IMR-90 (cell line): Measurements from ENCODE around the gene ZNRF3. TPM values are rescaled to one million over a fixed set of nuclear protein-coding genes. Genes with fewer than 3 reads are reported as not detected.

Source experiments
- ATAC-seq: fragments of 200-7000 bp; cut with Tn5 transposase; 2 replicates; pipeline ENCODE4 v1.9.1; 2020; ENCODE audit warnings: low read depth, mild to moderate bottlenecking, moderate library complexity
- BruUV-seq: library from RNA; stranded (reverse); fragments of 400-500 nt; replicated peaks from 2 replicates; lab custom pipeline; 2021; lab: Mats Ljungman, UMichigan
- CTCF ChIA-PET: fragments of 300-600 bp; formaldehyde crosslinking; extraction: SDS; loops from one replicate; lab custom pipeline; 2021; ENCODE audit warnings: antibody characterized with exemption; lab: Yijun Ruan, JAX
- POLR2A ChIA-PET: fragments of 300-600 bp; sonication (Branson Sonifier 250); formaldehyde crosslinking; loops from one replicate; lab custom pipeline; 2022; ENCODE audit warnings: antibody characterized with exemption; ENCODE audit not compliant: unreplicated experiment; lab: Charles Lee
- DNase-seq: peaks from one replicate; pipeline ENCODE4 v3.0.0; 2013
- H2AFZ ChIP-seq: replicated peaks from 2 replicates; pipeline ENCODE3; 2013; ENCODE audit warnings: low read length, mild to moderate bottlenecking; ENCODE audit not compliant: poor library complexity
- H2AK5ac ChIP-seq: 2 replicates; pipeline ENCODE4 v1.6.1; 2013; ENCODE audit warnings: low read depth, low read length, inconsistent platforms
- H2AK9ac ChIP-seq: replicated peaks from 2 replicates; pipeline ENCODE3; 2013; ENCODE audit warnings: mild to moderate bottlenecking, low read depth, low read length, moderate library complexity; ENCODE audit not compliant: poor library complexity
- H2BK120ac ChIP-seq: 2 replicates; pipeline ENCODE4 v1.6.1; 2013; ENCODE audit warnings: low read depth, low read length, inconsistent platforms
- H2BK15ac ChIP-seq: 3 replicates; pipeline ENCODE4 v1.6.1; 2013; ENCODE audit warnings: low read depth, low read length, inconsistent platforms
- H2BK20ac ChIP-seq: 2 replicates; pipeline ENCODE4 v1.6.1; 2013; ENCODE audit warnings: low read depth, mild to moderate bottlenecking, inconsistent platforms, low read length, moderate library complexity
- H2BK5ac ChIP-seq: 2 replicates; pipeline ENCODE4 v1.6.1; 2013; ENCODE audit warnings: mild to moderate bottlenecking, low read depth, low read length, inconsistent platforms; ENCODE audit not compliant: poor library complexity, severe bottlenecking
- H3K14ac ChIP-seq: replicated peaks from 2 replicates; pipeline ENCODE4 v1.6.1; 2013; ENCODE audit warnings: low read depth, low read length, inconsistent platforms
- H3K18ac ChIP-seq: 2 replicates; pipeline ENCODE4 v1.6.1; 2013; ENCODE audit warnings: low read depth, low read length, control low read depth
- H3K23ac ChIP-seq: 2 replicates; pipeline ENCODE4 v1.6.1; 2013; ENCODE audit warnings: low read depth, low read length, inconsistent platforms
- H3K27ac ChIP-seq: 2 replicates; pipeline ENCODE4 v1.5.1; 2013; ENCODE audit warnings: mild to moderate bottlenecking, control low read depth, low read length; ENCODE audit not compliant: insufficient read depth
- H3K27me3 ChIP-seq: 2 replicates; pipeline ENCODE4 v1.6.1; 2013; ENCODE audit warnings: low read length; ENCODE audit not compliant: control insufficient read depth, insufficient read depth
- H3K36me3 ChIP-seq: 2 replicates; pipeline ENCODE4 v1.6.1; 2013; ENCODE audit warnings: low read length, mixed read lengths; ENCODE audit not compliant: control insufficient read depth, insufficient read depth
- H3K4ac ChIP-seq: 2 replicates; pipeline ENCODE4 v1.6.1; 2013; ENCODE audit warnings: low read depth, low read length, inconsistent platforms
- H3K4me1 ChIP-seq: 2 replicates; pipeline ENCODE4 v1.6.1; 2013; ENCODE audit warnings: low read length, mixed read lengths; ENCODE audit not compliant: control insufficient read depth, insufficient read depth
- H3K4me2 ChIP-seq: 2 replicates; pipeline ENCODE4 v1.6.1; 2013; ENCODE audit warnings: low read depth, mild to moderate bottlenecking, control low read depth, low read length, moderate library complexity
- H3K4me3 ChIP-seq: 2 replicates; pipeline ENCODE4 v1.5.1; 2013; ENCODE audit warnings: low read depth, mild to moderate bottlenecking, control low read depth, low read length, moderate library complexity; ENCODE audit not compliant: insufficient read depth
- H3K56ac ChIP-seq: 2 replicates; pipeline ENCODE4 v1.6.1; 2013; ENCODE audit warnings: low read length, inconsistent platforms; ENCODE audit not compliant: insufficient read depth; ENCODE audit errors: extremely low read depth
- H3K79me1 ChIP-seq, 2 experiments: 2 replicates each; pipeline ENCODE4 v1.6.1; 2013; ENCODE audit warnings: low read length in 2 of 2, inconsistent platforms in 1 of 2, low read depth in 1 of 2
- H3K9ac ChIP-seq: 2 replicates; pipeline ENCODE4 v1.6.1; 2013; ENCODE audit warnings: low read depth, low read length, control low read depth
- H3K9me1 ChIP-seq: 2 replicates; pipeline ENCODE4 v1.6.1; 2013; ENCODE audit warnings: low read length, inconsistent platforms; ENCODE audit not compliant: insufficient read depth
- H3K9me3 ChIP-seq: 2 replicates; pipeline ENCODE4 v1.6.1; 2013; ENCODE audit warnings: low read length; ENCODE audit not compliant: control insufficient read depth, insufficient read depth
- H4K20me1 ChIP-seq: 2 replicates; pipeline ENCODE4 v1.6.1; 2013; ENCODE audit warnings: low read length, inconsistent platforms; ENCODE audit not compliant: insufficient read depth
- H4K5ac ChIP-seq: 2 replicates; pipeline ENCODE4 v1.6.1; 2013; ENCODE audit warnings: mild to moderate bottlenecking, low read depth, low read length, control low read depth
- H4K8ac ChIP-seq, 2 experiments: 2 replicates each; pipeline ENCODE4 v1.6.1; 2013; ENCODE audit warnings: low read depth in 2 of 2, low read length in 2 of 2, control low read depth in 1 of 2, inconsistent platforms in 1 of 2
- H4K91ac ChIP-seq: 2 replicates; pipeline ENCODE4 v1.6.1; 2013; ENCODE audit warnings: low read depth, low read length, inconsistent platforms; ENCODE audit not compliant: insufficient read depth
- BHLHE40 ChIP-seq: fragments of 150-350 bp; IDR thresholded peaks from 2 replicates; pipeline ENCODE4 v1.6.1; 2016; ENCODE audit warnings: mild to moderate bottlenecking, low read depth, low read length
- CEBPB ChIP-seq: IDR thresholded peaks from 2 replicates; pipeline ENCODE4 v1.6.1; 2012; ENCODE audit warnings: low read depth, low read length, improper control_type of control experiment
- CHD1 ChIP-seq: IDR thresholded peaks from 2 replicates; pipeline ENCODE4 v1.6.1; 2012; ENCODE audit warnings: low read depth, low read length, improper control_type of control experiment
- FOS ChIP-seq: fragments of 150-350 bp; IDR thresholded peaks from 2 replicates; pipeline ENCODE4 v1.6.1; 2016; ENCODE audit warnings: low read depth, low read length
- NFE2L2 ChIP-seq: fragments of 150-350 bp; IDR thresholded peaks from 2 replicates; pipeline ENCODE4 v1.6.1; 2016; ENCODE audit warnings: low read depth, mild to moderate bottlenecking, low read length
- WGBS, 2 experiments: methylation state at CpG; one replicate each; pipeline versions ENCODE4 v1.1.5 to v1.1.7; 2013; ENCODE audit warnings: missing lambda C conversion rate in 2 of 2; ENCODE audit not compliant: insufficient read length in 1 of 2; ENCODE audit errors: extremely low coverage in 2 of 2; 5-methylcytosine and 5-hydroxymethylcytosine counted together
- dilution Hi-C: fragments of 300-500 bp; cut with HindIII; formaldehyde crosslinking; loops from one replicate; pipeline ENCODE4 v1.14.3; 2018; ENCODE audit warnings: low sequenced_read_pairs; ENCODE audit not compliant: unreplicated experiment
- in situ Hi-C: fragments of 300-500 bp; cut with MboI; formaldehyde crosslinking; loops from 3 replicates; pipeline ENCODE4 v1.14.3; 2019; ENCODE audit warnings: low sequenced_read_pairs, inconsistent platforms, mixed read lengths
- intact Hi-C: fragments of 100-400 bp; cut with micrococcal nuclease; formaldehyde crosslinking; loops from 2 replicates; pipeline ENCODE4 v1.10.0; 2022
- polyA plus RNA-seq, 3 experiments: library from polyadenylated mRNA; depleted of rRNA; stranded (reverse); fragments of >200 nt; gene quantifications; 2 replicates each; pipeline ENCODE4 v1.2.3, GENCODE V29; 2012; ENCODE audit warnings: low replicate concordance in 1 of 3
- total RNA-seq: library from RNA; depleted of rRNA; stranded (reverse); fragments of >200 nt; gene quantifications from 2 replicates; pipeline ENCODE4 v1.2.3, GENCODE V29; 2012

The ZNRF3 gene
- total and polyA plus RNA-seq, 2 of the 4 experiments (the other 2 are of a cell fraction): 1.4 to 2.4 TPM

GRCh38 chr22:28983788-28984441 is 100.5 kb downstream of the ZNRF3 start:
- no peak for TF ChIP-seq FOS
- peak; percentile 76 for TF ChIP-seq CEBPB
- TF ChIP-seq NFE2L2: no peak
- TF ChIP-seq CHD1: no peak
- TF ChIP-seq BHLHE40: no peak
- Histone ChIP-seq H3K9me1 (peaks cover 3% of the 10 kb centered on the region; the same call in 1 of the 2 replicates), H3K14ac (no peak overlapping the region), H3K9me3 (peaks cover 4% of the 10 kb centered on the region; the same call in 1 of the 2 replicates), H3K27me3 (no peaks in the 10 kb centered on the region), H2AK9ac (no peak overlapping the region), H2BK15ac (no peak overlapping the region), H2BK5ac (no peak overlapping the region), H3K4me1 (peaks cover 2% of the 10 kb centered on the region; the same call in 1 of the 2 replicates), H3K4me2 (no peak overlapping the region), H3K4ac (no peak overlapping the region), H4K5ac (no peak overlapping the region), H4K20me1 (no peaks in the 10 kb centered on the region), H2AK5ac (no peak overlapping the region), H2AFZ (no peak overlapping the region), H3K36me3 (0 out of 2 replicates have a peak, but pooled peaks cover 1% of the 10 kb centered on the region), H3K27ac (no peak overlapping the region), H3K9ac (no peak overlapping the region), H3K56ac (no peak overlapping the region), H3K23ac (no peak overlapping the region), H4K8ac (no peak overlapping the region), H4K91ac (no peak overlapping the region), H3K18ac (no peak overlapping the region), H3K79me1 (peaks cover 2 to 4% of the 10 kb centered on the region in 2 experiments; a peak in 1 of 4 replicates), H2BK20ac (no peak overlapping the region), H3K4me3 (no peak overlapping the region), H2BK120ac (no peak overlapping the region)
- intact Hi-C loops: no loop called here
- in situ Hi-C loops: no loop called here
- WGBS, 2 experiments: no CpG with 5 or more reads among the region's 4 CpGs
- POLR2A ChIA-PET: no interaction called here
- CTCF ChIA-PET: interaction anchor here (0.6 kb wide), 1 partner anchor 211 kb away, joined by 3 read pairs; no protein-coding TSS in a partner anchor
- BruUV-seq: no TSS peak
- ATAC-seq: no peak
- DNase-seq: no peak
- dilution Hi-C loops: no loop called here
